ENCODE measurements around the gene NEURL1B.

The NEURL1B gene

GRCh38 chr5:172678902-172679301 lies 37.8 kb downstream of the NEURL1B start:
- DNase-seq (ENCODE audit: low read depth), result no peak

- DNase-seq (ENCODE audit: low read depth), result no peak
Observed at GRCh38 chr5:172679628-172680212, 38.7 kb downstream of the NEURL1B start.

- DNase-seq (ENCODE audit: low read depth), result no peak
Observed at GRCh38 chr5:172680921-172681320, 39.9 kb downstream of the NEURL1B start.

GRCh38 chr5:172681421-172681820 lies 40.4 kb downstream of the NEURL1B start:
- no peak for DNase-seq (ENCODE audit: low read depth)

GRCh38 chr5:172683264-172683644 lies 42.2 kb downstream of the NEURL1B start:
- no peak for DNase-seq (ENCODE audit: low read depth)

GRCh38 chr5:172683645-172684471 lies 42.8 kb downstream of the NEURL1B start:
- DNase-seq (ENCODE audit: low read depth), result no peak

DNA sequence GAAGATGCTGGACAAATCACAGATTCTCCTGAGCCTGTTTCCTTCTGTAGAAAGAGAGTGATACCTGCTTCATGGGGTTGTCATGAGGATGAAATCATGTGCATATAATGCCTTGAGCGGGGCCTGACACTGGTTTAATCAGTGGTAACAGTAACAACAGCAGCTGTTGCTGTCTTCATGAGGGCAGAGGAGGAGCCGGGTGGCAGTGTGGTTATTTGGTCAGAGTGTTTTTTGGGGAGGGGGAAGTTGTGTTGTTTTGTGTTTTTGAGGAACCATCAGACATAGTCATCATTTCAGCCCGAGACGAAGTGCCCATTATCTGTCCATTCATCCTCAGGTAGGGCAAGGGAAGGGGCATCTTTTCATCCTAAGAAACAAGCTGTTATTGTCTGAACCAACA lies 44.0 kb downstream of the NEURL1B start:
- no peak for DNase-seq (ENCODE audit: low read depth)

GRCh38 chr5:172686111-172686510 lies 45.0 kb downstream of the NEURL1B start:
- DNase-seq (ENCODE audit: low read depth), result no peak

DNA sequence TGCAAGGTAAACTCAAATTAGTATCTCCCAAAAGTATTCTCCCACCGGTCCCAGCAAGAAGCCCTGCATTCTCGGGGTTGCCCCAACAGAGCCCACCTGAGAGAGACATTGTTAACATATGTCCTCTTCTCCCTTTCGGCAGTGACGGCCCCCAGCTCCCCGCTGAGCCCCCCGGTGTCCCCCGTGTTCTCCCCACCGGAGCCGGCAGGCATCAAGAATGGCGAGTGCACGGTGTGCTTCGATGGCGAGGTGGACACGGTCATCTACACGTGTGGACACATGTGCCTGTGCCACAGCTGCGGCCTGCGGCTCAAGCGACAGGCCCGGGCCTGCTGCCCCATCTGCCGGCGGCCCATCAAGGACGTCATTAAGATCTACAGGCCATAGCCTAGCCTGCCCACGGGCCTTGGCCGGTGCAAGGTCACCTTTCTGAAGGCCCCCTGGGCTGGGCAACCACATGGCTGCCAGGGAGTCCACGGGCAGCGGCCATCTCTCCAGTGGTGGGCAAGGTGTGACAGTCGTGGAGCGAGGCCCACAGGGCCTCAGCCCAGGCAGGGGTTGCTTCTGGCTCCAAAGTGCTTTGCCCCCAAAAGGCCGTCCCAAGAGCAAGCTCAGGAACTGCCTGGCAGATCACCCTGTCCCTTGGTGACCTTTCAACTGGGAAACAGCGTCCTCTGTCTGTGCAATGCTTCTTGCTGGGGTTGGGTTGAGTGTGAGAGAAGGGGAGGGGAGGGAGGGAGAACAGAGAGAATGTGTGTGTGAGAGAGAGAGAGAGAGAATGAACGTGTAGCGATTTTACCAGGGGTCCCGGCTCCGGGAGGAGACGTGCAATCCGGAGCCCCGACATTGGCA lies 45.7 kb downstream of the NEURL1B start:
- no peak for DNase-seq (ENCODE audit: low read depth)

DNA sequence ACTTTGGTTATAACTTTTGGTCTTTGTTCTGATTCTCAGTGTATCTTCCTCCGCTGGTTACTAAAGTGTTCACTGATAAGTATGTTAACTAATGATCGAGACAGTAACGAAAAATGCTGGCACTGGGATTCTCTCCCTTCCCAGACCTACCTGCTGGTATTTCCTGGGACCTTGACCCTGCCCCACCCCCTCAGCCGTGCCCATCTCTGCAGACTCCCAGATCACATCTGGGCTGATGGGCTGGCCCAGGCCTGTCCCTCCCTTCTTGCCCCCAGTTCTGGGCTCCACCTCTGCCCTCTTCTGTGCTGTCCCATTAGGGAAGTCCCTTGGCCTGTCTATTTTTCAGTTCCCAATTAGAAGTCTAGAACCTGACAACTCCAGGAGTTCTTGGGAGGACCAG lies 46.9 kb downstream of the NEURL1B start:
- no peak for DNase-seq (ENCODE audit: low read depth)

- no peak for DNase-seq (ENCODE audit: low read depth)
Observed at GRCh38 chr5:172688349-172689217, 47.5 kb downstream of the NEURL1B start.

DNA sequence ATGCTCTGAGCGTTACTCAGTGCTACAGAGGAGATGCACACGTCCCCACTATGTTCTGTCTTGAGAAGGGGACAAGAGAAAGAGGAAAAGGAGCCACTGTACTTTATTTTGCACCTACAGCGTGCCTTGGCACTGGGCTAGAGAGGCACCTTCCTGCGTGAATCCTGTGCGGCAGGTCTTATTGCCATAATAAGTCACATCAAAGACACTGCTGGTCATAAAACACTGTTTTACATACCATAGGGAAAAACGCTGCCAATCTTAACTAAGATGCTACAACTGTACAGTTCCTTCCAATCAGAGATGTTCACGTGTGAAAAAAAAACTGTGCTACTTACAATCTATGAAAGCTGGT lies 48.1 kb downstream of the NEURL1B start:
- DNase-seq (ENCODE audit: low read depth), result no peak

- DNase-seq (ENCODE audit: low read depth), result no peak
Observed at GRCh38 chr5:172689801-172690200, 48.7 kb downstream of the NEURL1B start.

DNA sequence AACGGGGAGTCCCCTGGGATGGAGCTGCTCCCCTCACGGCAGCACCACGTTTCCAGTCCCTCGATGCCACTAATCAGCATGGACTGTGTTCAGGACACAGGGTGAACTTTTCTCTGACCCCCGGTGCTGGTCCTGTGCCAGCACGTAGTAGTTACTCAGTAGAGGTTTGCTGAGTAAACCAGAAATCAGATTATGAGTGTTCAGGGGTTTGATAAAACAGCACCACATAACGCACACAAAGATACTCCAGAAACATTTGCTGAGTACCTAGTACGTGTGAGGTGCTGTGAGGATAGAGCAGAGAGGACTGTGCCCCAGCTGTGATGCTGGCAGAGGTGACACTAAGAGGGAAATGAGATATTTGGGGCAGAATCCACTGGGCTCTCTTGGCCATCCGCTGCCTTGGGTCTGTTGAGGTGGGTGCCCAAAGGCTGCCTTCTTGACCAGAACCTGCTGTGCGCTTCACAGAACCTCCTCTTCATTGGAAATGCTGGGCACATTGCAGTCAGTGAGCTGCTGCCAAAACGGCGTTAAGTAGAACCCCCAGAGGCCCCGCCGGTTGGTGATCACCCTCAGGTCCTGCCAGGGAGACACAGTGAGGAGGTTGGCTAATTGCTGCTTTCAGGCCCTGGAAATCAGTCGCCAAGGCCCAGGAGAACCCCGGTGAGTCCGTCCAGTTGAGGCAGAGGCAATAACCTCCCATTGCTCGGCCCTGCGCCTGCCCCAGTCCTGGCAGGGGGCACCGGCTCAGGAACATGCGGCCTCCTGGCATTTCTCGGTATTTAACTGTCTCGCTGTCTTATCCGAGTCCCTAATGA lies 49.4 kb downstream of the NEURL1B start:
- DNase-seq (ENCODE audit: low read depth), result no peak

DNA sequence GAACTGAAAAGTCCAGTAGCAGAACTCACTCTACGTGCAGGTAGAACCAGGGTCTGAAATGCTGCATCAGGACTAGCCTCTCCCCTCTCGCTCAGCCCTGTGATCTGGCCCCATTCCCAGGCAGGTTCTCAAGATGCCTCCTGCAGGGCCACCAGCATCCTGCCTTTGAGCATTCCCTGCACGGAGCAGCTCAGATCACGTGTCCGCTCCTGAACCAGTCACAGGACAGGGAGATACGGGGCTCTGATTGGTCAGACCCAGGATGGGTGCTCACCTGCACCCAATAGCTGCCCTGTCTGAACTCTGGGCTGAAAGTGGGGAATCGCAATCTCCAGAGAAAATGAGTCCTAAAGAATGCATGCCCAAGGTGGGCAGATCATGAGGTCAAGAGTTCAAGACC lies 50.8 kb downstream of the NEURL1B start:
- DNase-seq (ENCODE audit: low read depth), result no peak

DNA sequence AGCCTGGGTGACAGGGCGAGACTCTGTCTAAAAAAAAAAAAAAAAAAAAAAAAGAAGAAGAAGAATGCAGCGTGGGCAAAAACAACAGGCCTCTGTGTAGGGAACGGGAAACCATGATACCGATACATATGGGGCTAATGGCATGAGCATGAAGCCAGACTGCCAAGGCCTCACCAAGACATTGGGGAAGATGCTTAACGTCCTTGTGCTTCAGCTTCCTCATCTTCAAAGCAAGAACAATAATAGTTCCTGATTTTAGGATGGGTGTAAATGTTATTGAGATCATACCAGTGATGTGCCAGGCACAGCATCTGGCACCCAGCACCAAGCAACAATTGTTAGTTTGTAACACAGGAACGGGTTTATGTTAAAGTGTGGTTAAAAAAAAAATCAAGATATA lies 51.4 kb downstream of the NEURL1B start:
- DNase-seq (ENCODE audit: low read depth), result no peak

DNA sequence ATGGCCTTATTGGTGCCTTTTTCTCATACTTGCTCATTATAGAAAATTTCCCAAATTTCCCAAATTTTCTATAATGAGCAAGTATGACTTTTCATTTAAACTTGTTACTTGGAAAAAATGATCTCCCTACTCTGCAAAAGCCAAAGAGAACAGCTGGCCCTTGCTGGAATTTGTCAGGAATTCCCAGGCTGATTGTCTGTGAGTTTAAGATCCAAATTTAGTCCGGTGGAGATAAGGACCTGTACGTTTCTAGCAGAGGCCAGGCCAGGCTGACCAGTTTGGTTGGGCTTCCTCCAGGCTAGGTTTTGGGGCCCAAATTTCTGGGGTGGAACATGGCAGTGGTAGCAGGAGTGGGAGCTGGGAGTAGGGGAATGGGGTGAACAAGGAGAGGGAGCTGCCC lies 51.9 kb downstream of the NEURL1B start:
- no peak for DNase-seq (ENCODE audit: low read depth)

GRCh38 chr5:172694061-172694460 lies 53.0 kb downstream of the NEURL1B start:
- DNase-seq (ENCODE audit: low read depth), result no peak

DNA sequence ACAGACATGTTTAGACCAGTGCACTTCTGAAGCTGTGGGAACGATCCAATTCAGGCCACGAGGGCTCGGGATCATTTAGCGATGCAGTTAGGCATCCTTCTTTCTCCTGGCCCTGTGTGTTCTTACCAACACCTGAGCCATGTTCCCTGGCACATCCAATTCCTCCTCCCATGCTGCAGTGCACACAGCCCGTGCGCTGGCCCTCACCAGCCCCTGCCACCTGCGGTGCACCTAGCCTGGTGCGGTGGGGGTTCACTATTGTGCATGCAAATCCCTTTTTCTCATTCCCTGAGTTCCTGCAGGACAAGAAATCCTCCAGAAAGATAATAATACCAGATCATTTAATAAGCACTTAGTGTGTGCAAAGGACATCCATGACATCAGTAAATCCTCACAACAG lies 53.5 kb downstream of the NEURL1B start:
- DNase-seq (ENCODE audit: low read depth), result no peak

- DNase-seq (ENCODE audit: low read depth), result no peak
Observed at GRCh38 chr5:172695232-172696054, 54.4 kb downstream of the NEURL1B start.
